Uterus (tissue), 2 donors: ENCODE results near the gene PRKAG2.

ENCODE experiments used
- CTCF ChIP-seq, 4 experiments: fragments of 200-600 bp in 2 of 4; fragments of 450-650 bp in 2 of 4; sonication (generic) in 2 of 4; IDR thresholded peaks; one replicate each; pipeline ENCODE4 v1.5.1; 2016 to 2019; ENCODE audit warnings: antibody characterized with exemption in 4 of 4, mild to moderate bottlenecking in 2 of 4, moderate library complexity in 1 of 4
- POLR2A ChIP-seq, 2 donors: fragments of 450-650 bp; IDR thresholded peaks; one replicate each; pipeline ENCODE4 v1.6.1; 2016; ENCODE audit warnings: antibody characterized with exemption in 2 of 2, mild to moderate bottlenecking in 1 of 2, moderate library complexity in 1 of 2

GRCh38 chr7:151784853-151785680 is 91.8 kb downstream of the PRKAG2 start:
- TF ChIP-seq CTCF (IDR thresholded peaks at IDR 0.05) (no peak), POLR2A (IDR thresholded peaks at IDR 0.05) (no peak)
